Glutamatergic neuron (in vitro differentiated cells): ENCODE data around the gene RPS6KA5. TPM values are rescaled to one million over a fixed set of nuclear protein-coding genes. Genes with fewer than 3 reads are reported as not detected.

ENCODE experiments used
- DNase-seq: peaks from one replicate; pipeline ENCODE4 v3.0.0; 2022
- H3K27ac Mint-ChIP-seq: one replicate; pipeline ENCODE4 v1.8.0; 2020; ENCODE audit warnings: mild to moderate bottlenecking, mixed read lengths, inconsistent platforms; ENCODE audit not compliant: unreplicated experiment
- H3K27me3 Mint-ChIP-seq: one replicate; pipeline ENCODE4 v1.8.0; 2020; ENCODE audit warnings: mild to moderate bottlenecking, moderate library complexity, mixed read lengths, inconsistent platforms; ENCODE audit not compliant: unreplicated experiment
- H3K36me3 Mint-ChIP-seq: one replicate; pipeline ENCODE4 v1.8.0; 2020; ENCODE audit warnings: mild to moderate bottlenecking, mixed read lengths, inconsistent platforms; ENCODE audit not compliant: unreplicated experiment
- H3K4me1 Mint-ChIP-seq: one replicate; pipeline ENCODE4 v1.8.0; 2020; ENCODE audit warnings: mild to moderate bottlenecking, low read depth, mixed read lengths, inconsistent platforms; ENCODE audit not compliant: unreplicated experiment
- H3K4me3 Mint-ChIP-seq: one replicate; pipeline ENCODE4 v1.8.0; 2020; ENCODE audit warnings: mild to moderate bottlenecking, mixed read lengths, inconsistent platforms; ENCODE audit not compliant: unreplicated experiment
- H3K9me3 Mint-ChIP-seq: one replicate; pipeline ENCODE4 v1.8.0; 2020; ENCODE audit warnings: mild to moderate bottlenecking, moderate library complexity, mixed read lengths, inconsistent platforms; ENCODE audit not compliant: unreplicated experiment
- CTCF ChIP-seq: fragments of 200-600 bp; sonication (generic); IDR thresholded peaks from one replicate; pipeline ENCODE4 v1.5.0; 2021; ENCODE audit not compliant: partially characterized antibody, unreplicated experiment
- total RNA-seq: library from RNA; stranded (reverse); fragmentation: NEBNext Ultra II Directional; extraction: Animal tissue kit (Norgen Biotek cat#: 25700); gene quantifications from one replicate; pipeline ENCODE4 v1.2.1, GENCODE V29; 2021; ENCODE audit not compliant: unreplicated experiment

The RPS6KA5 gene
- total RNA-seq, 1 donor from 2014 or later: 3.8 TPM

DNA sequence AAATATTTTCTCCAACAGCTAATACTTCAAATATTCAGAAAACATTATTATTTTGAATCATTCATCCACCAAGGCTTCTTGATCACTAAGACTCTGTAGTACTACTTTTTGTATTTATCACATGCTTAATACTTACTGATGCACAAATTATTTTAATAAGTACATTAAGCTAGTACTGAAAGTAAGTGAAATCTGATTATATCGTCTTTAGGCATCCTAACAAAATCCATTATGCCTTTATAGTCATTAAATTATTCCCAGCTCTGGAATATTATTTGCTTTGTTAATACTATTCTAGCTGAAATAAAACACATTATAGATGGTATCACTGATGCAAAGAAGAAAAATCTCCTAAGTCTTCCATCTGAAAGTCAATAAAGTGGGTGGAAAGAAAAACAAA lies 169.1 kb downstream of the RPS6KA5 start:
- H3K9me3 Mint-ChIP-seq: no peaks in the 10 kb centered on the region
- H3K27ac Mint-ChIP-seq: no peak overlapping the region
- no peaks in the 10 kb centered on the region for H3K36me3 Mint-ChIP-seq
- no peak for TF ChIP-seq CTCF
- DNase-seq: no peak
- H3K4me1 Mint-ChIP-seq: peaks cover 12% of the 10 kb centered on the region
- no peak overlapping the region for H3K4me3 Mint-ChIP-seq
- H3K27me3 Mint-ChIP-seq: no peaks in the 10 kb centered on the region

- Mint-ChIP-seq H3K36me3 (no peaks in the 10 kb centered on the region), H3K27me3 (no peaks in the 10 kb centered on the region), H3K9me3 (no peaks in the 10 kb centered on the region), H3K4me3 (no peak overlapping the region), H3K4me1 (peaks cover 12% of the 10 kb centered on the region), H3K27ac (no peak overlapping the region)
- no peak for DNase-seq
- TF ChIP-seq CTCF: no peak
Measured at GRCh38 chr14:90890322-90891020, 170.0 kb downstream of the RPS6KA5 start.

DNA sequence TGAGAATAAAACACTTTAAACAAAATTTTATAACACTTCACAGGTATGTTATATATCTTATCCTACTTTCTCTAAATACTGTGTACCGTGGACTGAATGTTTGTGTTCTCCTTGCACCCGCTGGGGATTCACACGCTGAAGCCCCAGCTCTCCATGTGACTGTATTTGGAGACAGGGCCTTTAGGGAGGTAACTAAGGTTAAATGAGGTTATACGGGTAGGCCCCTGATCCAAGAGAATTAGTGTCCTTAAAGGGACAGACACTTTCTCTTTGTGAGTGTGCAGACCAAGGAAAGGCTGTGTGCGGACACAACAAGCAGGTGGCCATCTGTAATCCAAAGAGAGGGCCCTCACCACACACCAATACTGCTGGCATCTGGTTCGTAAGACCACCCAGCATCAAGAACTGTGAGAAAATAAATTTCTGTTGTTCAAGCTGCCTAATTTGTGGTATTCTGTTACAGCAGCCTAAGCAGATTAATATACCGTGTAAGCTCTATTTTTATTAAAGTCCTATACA lies 174.1 kb downstream of the RPS6KA5 start:
- Mint-ChIP-seq H3K9me3 (peaks cover 7% of the 10 kb centered on the region), H3K27me3 (no peaks in the 10 kb centered on the region), H3K4me3 (no peak overlapping the region), H3K27ac (no peak overlapping the region), H3K4me1 (peaks cover 8% of the 10 kb centered on the region), H3K36me3 (peaks cover 11% of the 10 kb centered on the region)
- DNase-seq: no peak
- TF ChIP-seq CTCF: no peak

DNA sequence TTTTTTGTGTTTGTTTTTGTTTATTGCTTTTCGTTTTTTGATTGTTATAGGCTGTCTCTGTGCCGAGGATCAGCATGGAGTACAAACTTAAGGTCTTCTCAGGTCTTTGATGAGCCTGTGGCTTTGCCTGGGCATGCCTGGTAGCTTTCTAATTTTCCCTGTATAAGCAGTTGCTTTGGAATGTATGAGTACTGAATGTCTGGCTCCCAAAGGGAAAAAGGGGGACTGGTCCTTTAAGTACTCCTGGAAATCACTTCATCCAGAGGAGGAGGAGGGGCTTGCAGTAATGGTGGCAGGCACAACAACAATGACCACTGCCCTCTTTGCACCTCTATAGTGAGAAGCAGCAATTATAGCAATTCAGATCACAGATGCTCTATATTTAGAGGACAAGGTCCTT lies 176.7 kb downstream of the RPS6KA5 start:
- no peak overlapping the region for H3K27ac Mint-ChIP-seq
- TF ChIP-seq CTCF: no peak
- no peak for DNase-seq
- H3K4me1 Mint-ChIP-seq: peaks cover 7% of the 10 kb centered on the region
- H3K36me3 Mint-ChIP-seq: peaks cover 18% of the 10 kb centered on the region
- H3K9me3 Mint-ChIP-seq: peaks cover 7% of the 10 kb centered on the region
- no peak overlapping the region for H3K4me3 Mint-ChIP-seq
- no peaks in the 10 kb centered on the region for H3K27me3 Mint-ChIP-seq

- peaks cover 7% of the 10 kb centered on the region for H3K4me1 Mint-ChIP-seq
- no peak for TF ChIP-seq CTCF
- no peak overlapping the region for H3K27ac Mint-ChIP-seq
- no peaks in the 10 kb centered on the region for H3K27me3 Mint-ChIP-seq
- H3K4me3 Mint-ChIP-seq: no peak overlapping the region
- H3K36me3 Mint-ChIP-seq: peaks cover 18% of the 10 kb centered on the region
- H3K9me3 Mint-ChIP-seq: peaks cover 7% of the 10 kb centered on the region
- no peak for DNase-seq
Measured at GRCh38 chr14:90883197-90883596, 177.2 kb downstream of the RPS6KA5 start.
